GM12878 (cell line): ENCODE data around the gene FGF19. TPM values are rescaled to one million over a fixed set of nuclear protein-coding genes. Genes with fewer than 3 reads are reported as not detected.

Source experiments
- ATAC-seq: fragments of 200-7000 bp; cut with Tn5 transposase; 3 replicates; pipeline ENCODE4 v1.9.1; 2020; ENCODE audit warnings: mild to moderate bottlenecking, moderate library complexity
- BruUV-seq: library from RNA; stranded (reverse); fragments of 400-500 nt; replicated peaks from 2 replicates; lab custom pipeline; 2021; lab: Mats Ljungman, UMichigan
- CTCF ChIA-PET: fragments of 300-600 bp; sonication (Branson Sonifier 250); formaldehyde crosslinking; extraction: SDS; loops from one replicate; lab custom pipeline; 2021; ENCODE audit warnings: inconsistent platforms; lab: Yijun Ruan, JAX
- POLR2A ChIA-PET: fragments of 350-600 bp; formaldehyde crosslinking; extraction: SDS; loops from one replicate; lab custom pipeline; 2021; ENCODE audit warnings: inconsistent platforms; lab: Charles Lee
- RAD21 ChIA-PET: fragments of 300-600 bp; sonication (Branson Sonifier 250); formaldehyde crosslinking; loops from one replicate; lab custom pipeline; 2023; ENCODE audit warnings: antibody characterized with exemption; ENCODE audit not compliant: unreplicated experiment; lab: Charles Lee
- SMC1A ChIA-PET: fragments of 300-600 bp; sonication (Branson Sonifier 250); formaldehyde crosslinking; loops from one replicate; lab custom pipeline; 2023; ENCODE audit not compliant: unreplicated experiment, uncharacterized antibody; lab: Charles Lee
- DNase-seq: peaks from one replicate; pipeline ENCODE4 v3.0.0-alpha.2; 2011; ENCODE audit warnings: low read depth, low spot score
- FAIRE-seq: peaks from 3 replicates; lab custom pipeline; 2011; peaks lifted over from hg19 to GRCh38; lab: Jason Lieb, UNC
- H2AFZ ChIP-seq: 2 replicates; pipeline ENCODE4 v1.6.0; 2011; ENCODE audit warnings: low read depth, low read length, control low read depth; ENCODE audit not compliant: control insufficient read depth
- H3K27ac ChIP-seq: 2 replicates; pipeline ENCODE4 v1.5.1; 2011; ENCODE audit warnings: control low read depth; ENCODE audit not compliant: control insufficient read depth, insufficient read depth
- H3K27me3 ChIP-seq, 2 experiments: replicated peaks in 1 of 2; 2 replicates each; pipeline versions ENCODE4 v1.6.0 to v1.6.1; 2011; ENCODE audit warnings: low read length in 1 of 2; ENCODE audit not compliant: control insufficient read depth in 2 of 2, insufficient read depth in 2 of 2
- H3K36me3 ChIP-seq, 2 experiments: 2 replicates each; pipeline ENCODE4 v1.5.1; 2011; ENCODE audit warnings: low read length in 1 of 2; ENCODE audit not compliant: control insufficient read depth in 2 of 2, insufficient read depth in 2 of 2
- H3K4me1 ChIP-seq: 2 replicates; pipeline ENCODE4 v1.6.1; 2011; ENCODE audit warnings: mild to moderate bottlenecking, low read length, moderate library complexity, mixed read lengths; ENCODE audit not compliant: control insufficient read depth, insufficient read depth
- H3K4me2 ChIP-seq: 2 replicates; pipeline ENCODE4 v1.6.0; 2011; ENCODE audit warnings: control low read depth; ENCODE audit not compliant: control insufficient read depth, insufficient read depth
- H3K4me3 ChIP-seq: fragments of 200-600 bp; sonication (generic); 2 replicates; pipeline ENCODE4 v1.5.1; 2016
- H3K79me2 ChIP-seq: 2 replicates; pipeline ENCODE4 v1.6.0; 2011; ENCODE audit warnings: low read length; ENCODE audit not compliant: control insufficient read depth, insufficient read depth
- H3K9ac ChIP-seq: 2 replicates; pipeline ENCODE4 v1.8.0; 2011; ENCODE audit warnings: low read length, control low read depth, mixed read lengths; ENCODE audit not compliant: control insufficient read depth, insufficient read depth
- H3K9me3 ChIP-seq: replicated peaks from 3 replicates; pipeline ENCODE4 v1.5.1; 2011; ENCODE audit warnings: mild to moderate bottlenecking, low read length; ENCODE audit not compliant: control insufficient read depth, insufficient read depth
- H4K20me1 ChIP-seq: 2 replicates; pipeline ENCODE4 v1.6.0; 2011; ENCODE audit not compliant: control insufficient read depth, insufficient read depth
- ATF2 ChIP-seq: IDR thresholded peaks from 2 replicates; pipeline ENCODE4 v1.6.1; 2012; ENCODE audit warnings: low read length, inconsistent platforms
- BMI1 ChIP-seq: fragments of 450-650 bp; IDR thresholded peaks from 2 replicates; pipeline ENCODE4 v1.6.1; 2016; ENCODE audit warnings: mild to moderate bottlenecking, moderate library complexity, borderline replicate concordance
- CREB1 ChIP-seq: IDR thresholded peaks from 2 replicates; pipeline ENCODE4 v1.6.1; 2012; ENCODE audit warnings: low read depth, mild to moderate bottlenecking, inconsistent platforms
- EED ChIP-seq: sonication (generic); IDR thresholded peaks from 2 replicates; pipeline ENCODE4 v1.6.1; 2016; ENCODE audit warnings: antibody characterized with exemption, low read depth
- ETV6 ChIP-seq, 2 experiments: fragments of 450-650 bp in 1 of 2; IDR thresholded peaks in 1 of 2; conservative IDR thresholded peaks in 1 of 2; 2 replicates each; pipeline ENCODE4 v1.6.1; 2014; ENCODE audit warnings: antibody characterized with exemption in 1 of 2, borderline replicate concordance in 1 of 2, low read depth in 1 of 2, mild to moderate bottlenecking in 1 of 2, moderate library complexity in 1 of 2
- PAX5 ChIP-seq: IDR thresholded peaks from 2 replicates; pipeline ENCODE4 v1.6.1; 2011; ENCODE audit warnings: low read depth, low read length, borderline replicate concordance
- SMARCA5 ChIP-seq: fragments of 450-650 bp; IDR thresholded peaks from 2 replicates; pipeline ENCODE4 v1.6.1; 2017; ENCODE audit warnings: mild to moderate bottlenecking
- STAT3 ChIP-seq: IDR thresholded peaks from 2 replicates; pipeline ENCODE4 v1.6.1; 2011; ENCODE audit warnings: low read depth, low read length, improper control_type of control experiment
- ZBED1 ChIP-seq: IDR thresholded peaks from 2 replicates; pipeline ENCODE4 v1.6.1; 2016; ENCODE audit warnings: borderline replicate concordance
- ZNF207 ChIP-seq: fragments of 450-650 bp; IDR thresholded peaks from 2 replicates; pipeline ENCODE4 v1.6.1; 2014; ENCODE audit warnings: antibody characterized with exemption, mild to moderate bottlenecking, borderline replicate concordance
- ZNF217 ChIP-seq: fragments of 450-650 bp; IDR thresholded peaks from 2 replicates; pipeline ENCODE4 v1.6.1; 2017; ENCODE audit warnings: antibody characterized with exemption, mild to moderate bottlenecking
- WGBS: methylation state at CpG from one replicate; pipeline ENCODE4 v1.1.6; 2016; ENCODE audit warnings: low lambda C conversion rate; ENCODE audit not compliant: insufficient replicate concordance, insufficient coverage; ENCODE audit errors: missing lambda C conversion rate; 5-methylcytosine and 5-hydroxymethylcytosine counted together
- in situ Hi-C: fragments of 300-500 bp; cut with MboI; formaldehyde crosslinking; loops from 9 replicates; pipeline ENCODE4 v1.14.3; 2018; ENCODE audit warnings: mixed read lengths
- intact Hi-C: fragments of 100-400 bp; cut with micrococcal nuclease; formaldehyde crosslinking; loops from one replicate; pipeline ENCODE4 v1.14.2; 2022; ENCODE audit not compliant: unreplicated experiment
- polyA plus RNA-seq, 11 experiments: library from polyadenylated mRNA; depleted of rRNA in 4 of 11; unstranded in 6 of 11; stranded (reverse) in 5 of 11; fragments of >200 nt; fragmentation: Nextera tagmentation in 4 of 11; fragmentation: Illumina TruSeq in 1 of 11; extraction: Ambion mirVana in 4 of 11; extraction: Trizol in 1 of 11; gene quantifications; 1 replicate in 1 of 11; 2 replicates in 10 of 11; pipeline versions ENCODE4 v1.2.1 to v1.2.3, GENCODE V29; 2011 to 2016; ENCODE audit warnings: inconsistent platforms in 2 of 11, missing spikeins in 2 of 11, low read depth in 1 of 11
- total RNA-seq, 4 experiments: library from RNA; depleted of rRNA in 3 of 4; stranded (reverse); fragments of >200 nt in 3 of 4; fragmentation: Illumina TruSeq in 1 of 4; extraction: Trizol in 1 of 4; gene quantifications; 2 replicates each; pipeline versions ENCODE4 v1.2.1 to v1.2.3, GENCODE V29; 2013 to 2021
- TF ChIP-seq, protein P1 (sequence below): IDR thresholded peaks from 2 replicates; pipeline ENCODE4 v1.6.1; 2012; ENCODE audit warnings: mild to moderate bottlenecking, low read depth, low read length

The FGF19 gene
- total and polyA plus RNA-seq, 10 of the 15 experiments (the other 5 are each of a cell fraction or from before 2014, with no cell fraction given) = 0.08 TPM; not detected in 9

- TF ChIP-seq ETV6 (conservative IDR thresholded peaks at IDR 0.05 in 1 of 2, IDR thresholded peaks at IDR 0.05 in 1 of 2; ENCODE audit: borderline replicate concordance in 1 of 2, low read depth in 1 of 2) = no peak
- no peak for TF ChIP-seq PAX5
- TF ChIP-seq EED = no peak
- no peak for TF ChIP-seq ATF2
- no peak for TF ChIP-seq ZBED1
- no peak for TF ChIP-seq STAT3
- TF ChIP-seq BMI1 = no peak
- no peak for TF ChIP-seq ZNF207
- TF ChIP-seq SMARCA5 = no peak
Observed at GRCh38 chr11:69657911-69658625, 45.8 kb downstream of the FGF19 start (continued).

GRCh38 chr11:69657456-69657910 lies 46.3 kb downstream of the FGF19 start:
- Histone ChIP-seq H3K36me3 (no peaks in the 10 kb centered on the region), H3K9me3 (no peaks in the 10 kb centered on the region; the same call in 2 of the 3 replicates), H3K4me2 (no peak overlapping the region), H3K4me1 (no peaks in the 10 kb centered on the region)
- in situ Hi-C loops = no loop called here
- TF ChIP-seq, protein P1, sequence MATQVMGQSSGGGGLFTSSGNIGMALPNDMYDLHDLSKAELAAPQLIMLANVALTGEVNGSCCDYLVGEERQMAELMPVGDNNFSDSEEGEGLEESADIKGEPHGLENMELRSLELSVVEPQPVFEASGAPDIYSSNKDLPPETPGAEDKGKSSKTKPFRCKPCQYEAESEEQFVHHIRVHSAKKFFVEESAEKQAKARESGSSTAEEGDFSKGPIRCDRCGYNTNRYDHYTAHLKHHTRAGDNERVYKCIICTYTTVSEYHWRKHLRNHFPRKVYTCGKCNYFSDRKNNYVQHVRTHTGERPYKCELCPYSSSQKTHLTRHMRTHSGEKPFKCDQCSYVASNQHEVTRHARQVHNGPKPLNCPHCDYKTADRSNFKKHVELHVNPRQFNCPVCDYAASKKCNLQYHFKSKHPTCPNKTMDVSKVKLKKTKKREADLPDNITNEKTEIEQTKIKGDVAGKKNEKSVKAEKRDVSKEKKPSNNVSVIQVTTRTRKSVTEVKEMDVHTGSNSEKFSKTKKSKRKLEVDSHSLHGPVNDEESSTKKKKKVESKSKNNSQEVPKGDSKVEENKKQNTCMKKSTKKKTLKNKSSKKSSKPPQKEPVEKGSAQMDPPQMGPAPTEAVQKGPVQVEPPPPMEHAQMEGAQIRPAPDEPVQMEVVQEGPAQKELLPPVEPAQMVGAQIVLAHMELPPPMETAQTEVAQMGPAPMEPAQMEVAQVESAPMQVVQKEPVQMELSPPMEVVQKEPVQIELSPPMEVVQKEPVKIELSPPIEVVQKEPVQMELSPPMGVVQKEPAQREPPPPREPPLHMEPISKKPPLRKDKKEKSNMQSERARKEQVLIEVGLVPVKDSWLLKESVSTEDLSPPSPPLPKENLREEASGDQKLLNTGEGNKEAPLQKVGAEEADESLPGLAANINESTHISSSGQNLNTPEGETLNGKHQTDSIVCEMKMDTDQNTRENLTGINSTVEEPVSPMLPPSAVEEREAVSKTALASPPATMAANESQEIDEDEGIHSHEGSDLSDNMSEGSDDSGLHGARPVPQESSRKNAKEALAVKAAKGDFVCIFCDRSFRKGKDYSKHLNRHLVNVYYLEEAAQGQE = no peak
- no peak for TF ChIP-seq ZNF217
- TF ChIP-seq CREB1 = no peak
- TF ChIP-seq, all 136 proteins: peak for 0
- DNase-seq (no peak), FAIRE-seq (no peak), ATAC-seq (no peak)
- CTCF ChIA-PET = no interaction called here
- Histone ChIP-seq H3K9ac (no peak overlapping the region), H4K20me1 (peaks cover 3% of the 10 kb centered on the region; the same call in 1 of the 2 replicates), H3K27me3 (no peaks in the 10 kb centered on the region), H2AFZ (no peak overlapping the region), H3K27ac (no peak overlapping the region), H3K4me3 (no peak overlapping the region), H3K79me2 (no peaks in the 10 kb centered on the region)
- SMC1A ChIA-PET = no interaction called here
- POLR2A ChIA-PET = no interaction called here
- intact Hi-C loops = no loop called here
- 59% methylated on average over 13 of the region's 14 CpGs for WGBS
- RAD21 ChIA-PET = no interaction called here
- BruUV-seq = no TSS peak
